ENCODE measurements around the gene PARD3B. TPM values are rescaled to one million over a fixed set of nuclear protein-coding genes. Genes with fewer than 3 reads are reported as not detected.

Gene PARD3B
- total and polyA plus RNA-seq, 2 of the 8 experiments (the other 6 are each of a cell fraction or from before 2014, with no cell fraction given), result 1.2 to 5.7 TPM

DNA sequence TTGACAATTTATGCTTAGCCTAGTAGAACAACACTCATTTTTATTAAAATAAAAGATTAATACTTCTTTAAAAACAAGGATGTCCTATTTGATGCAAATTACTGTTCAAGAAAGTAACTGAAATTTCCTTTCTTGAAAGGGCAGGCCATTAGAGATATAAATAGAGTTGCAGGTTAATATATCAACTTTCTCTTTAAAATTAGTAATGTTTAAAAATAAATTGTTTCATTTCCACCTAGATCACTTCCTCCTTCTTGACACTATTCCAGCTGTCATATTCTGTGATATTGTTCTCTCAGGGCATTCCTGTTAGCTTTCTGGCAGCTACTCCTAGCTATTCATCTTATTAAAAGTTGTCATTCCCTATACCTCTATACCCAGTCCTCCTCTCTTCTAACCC is 779.1 kb downstream of the PARD3B start (continued):
- TF ChIP-seq, protein P1, sequence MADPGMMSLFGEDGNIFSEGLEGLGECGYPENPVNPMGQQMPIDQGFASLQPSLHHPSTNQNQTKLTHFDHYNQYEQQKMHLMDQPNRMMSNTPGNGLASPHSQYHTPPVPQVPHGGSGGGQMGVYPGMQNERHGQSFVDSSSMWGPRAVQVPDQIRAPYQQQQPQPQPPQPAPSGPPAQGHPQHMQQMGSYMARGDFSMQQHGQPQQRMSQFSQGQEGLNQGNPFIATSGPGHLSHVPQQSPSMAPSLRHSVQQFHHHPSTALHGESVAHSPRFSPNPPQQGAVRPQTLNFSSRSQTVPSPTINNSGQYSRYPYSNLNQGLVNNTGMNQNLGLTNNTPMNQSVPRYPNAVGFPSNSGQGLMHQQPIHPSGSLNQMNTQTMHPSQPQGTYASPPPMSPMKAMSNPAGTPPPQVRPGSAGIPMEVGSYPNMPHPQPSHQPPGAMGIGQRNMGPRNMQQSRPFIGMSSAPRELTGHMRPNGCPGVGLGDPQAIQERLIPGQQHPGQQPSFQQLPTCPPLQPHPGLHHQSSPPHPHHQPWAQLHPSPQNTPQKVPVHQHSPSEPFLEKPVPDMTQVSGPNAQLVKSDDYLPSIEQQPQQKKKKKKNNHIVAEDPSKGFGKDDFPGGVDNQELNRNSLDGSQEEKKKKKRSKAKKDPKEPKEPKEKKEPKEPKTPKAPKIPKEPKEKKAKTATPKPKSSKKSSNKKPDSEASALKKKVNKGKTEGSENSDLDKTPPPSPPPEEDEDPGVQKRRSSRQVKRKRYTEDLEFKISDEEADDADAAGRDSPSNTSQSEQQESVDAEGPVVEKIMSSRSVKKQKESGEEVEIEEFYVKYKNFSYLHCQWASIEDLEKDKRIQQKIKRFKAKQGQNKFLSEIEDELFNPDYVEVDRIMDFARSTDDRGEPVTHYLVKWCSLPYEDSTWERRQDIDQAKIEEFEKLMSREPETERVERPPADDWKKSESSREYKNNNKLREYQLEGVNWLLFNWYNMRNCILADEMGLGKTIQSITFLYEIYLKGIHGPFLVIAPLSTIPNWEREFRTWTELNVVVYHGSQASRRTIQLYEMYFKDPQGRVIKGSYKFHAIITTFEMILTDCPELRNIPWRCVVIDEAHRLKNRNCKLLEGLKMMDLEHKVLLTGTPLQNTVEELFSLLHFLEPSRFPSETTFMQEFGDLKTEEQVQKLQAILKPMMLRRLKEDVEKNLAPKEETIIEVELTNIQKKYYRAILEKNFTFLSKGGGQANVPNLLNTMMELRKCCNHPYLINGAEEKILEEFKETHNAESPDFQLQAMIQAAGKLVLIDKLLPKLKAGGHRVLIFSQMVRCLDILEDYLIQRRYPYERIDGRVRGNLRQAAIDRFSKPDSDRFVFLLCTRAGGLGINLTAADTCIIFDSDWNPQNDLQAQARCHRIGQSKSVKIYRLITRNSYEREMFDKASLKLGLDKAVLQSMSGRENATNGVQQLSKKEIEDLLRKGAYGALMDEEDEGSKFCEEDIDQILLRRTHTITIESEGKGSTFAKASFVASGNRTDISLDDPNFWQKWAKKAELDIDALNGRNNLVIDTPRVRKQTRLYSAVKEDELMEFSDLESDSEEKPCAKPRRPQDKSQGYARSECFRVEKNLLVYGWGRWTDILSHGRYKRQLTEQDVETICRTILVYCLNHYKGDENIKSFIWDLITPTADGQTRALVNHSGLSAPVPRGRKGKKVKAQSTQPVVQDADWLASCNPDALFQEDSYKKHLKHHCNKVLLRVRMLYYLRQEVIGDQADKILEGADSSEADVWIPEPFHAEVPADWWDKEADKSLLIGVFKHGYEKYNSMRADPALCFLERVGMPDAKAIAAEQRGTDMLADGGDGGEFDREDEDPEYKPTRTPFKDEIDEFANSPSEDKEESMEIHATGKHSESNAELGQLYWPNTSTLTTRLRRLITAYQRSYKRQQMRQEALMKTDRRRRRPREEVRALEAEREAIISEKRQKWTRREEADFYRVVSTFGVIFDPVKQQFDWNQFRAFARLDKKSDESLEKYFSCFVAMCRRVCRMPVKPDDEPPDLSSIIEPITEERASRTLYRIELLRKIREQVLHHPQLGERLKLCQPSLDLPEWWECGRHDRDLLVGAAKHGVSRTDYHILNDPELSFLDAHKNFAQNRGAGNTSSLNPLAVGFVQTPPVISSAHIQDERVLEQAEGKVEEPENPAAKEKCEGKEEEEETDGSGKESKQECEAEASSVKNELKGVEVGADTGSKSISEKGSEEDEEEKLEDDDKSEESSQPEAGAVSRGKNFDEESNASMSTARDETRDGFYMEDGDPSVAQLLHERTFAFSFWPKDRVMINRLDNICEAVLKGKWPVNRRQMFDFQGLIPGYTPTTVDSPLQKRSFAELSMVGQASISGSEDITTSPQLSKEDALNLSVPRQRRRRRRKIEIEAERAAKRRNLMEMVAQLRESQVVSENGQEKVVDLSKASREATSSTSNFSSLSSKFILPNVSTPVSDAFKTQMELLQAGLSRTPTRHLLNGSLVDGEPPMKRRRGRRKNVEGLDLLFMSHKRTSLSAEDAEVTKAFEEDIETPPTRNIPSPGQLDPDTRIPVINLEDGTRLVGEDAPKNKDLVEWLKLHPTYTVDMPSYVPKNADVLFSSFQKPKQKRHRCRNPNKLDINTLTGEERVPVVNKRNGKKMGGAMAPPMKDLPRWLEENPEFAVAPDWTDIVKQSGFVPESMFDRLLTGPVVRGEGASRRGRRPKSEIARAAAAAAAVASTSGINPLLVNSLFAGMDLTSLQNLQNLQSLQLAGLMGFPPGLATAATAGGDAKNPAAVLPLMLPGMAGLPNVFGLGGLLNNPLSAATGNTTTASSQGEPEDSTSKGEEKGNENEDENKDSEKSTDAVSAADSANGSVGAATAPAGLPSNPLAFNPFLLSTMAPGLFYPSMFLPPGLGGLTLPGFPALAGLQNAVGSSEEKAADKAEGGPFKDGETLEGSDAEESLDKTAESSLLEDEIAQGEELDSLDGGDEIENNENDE (IDR thresholded peaks at IDR 0.05; ENCODE audit: insufficient replicate concordance, low read length), result no peak
- TF ChIP-seq SIRT6 (IDR thresholded peaks at IDR 0.05; ENCODE audit: low read length), result no peak
- no peak for TF ChIP-seq RNF2 (IDR thresholded peaks at IDR 0.05; ENCODE audit: borderline replicate concordance, low read depth, low read length, missing control alignments, poor library complexity, severe bottlenecking)
- TF ChIP-seq PHF8 (conservative IDR thresholded peaks at IDR 0.05; ENCODE audit: low read depth, low read length), result no peak
- TF ChIP-seq BCL11A (IDR thresholded peaks at IDR 0.05; ENCODE audit: low read depth in 2 of 2, low read length in 2 of 2), result no peak
- TF ChIP-seq TAF1 (IDR thresholded peaks at IDR 0.05; ENCODE audit: low read depth, low read length), result no peak
- TF ChIP-seq, protein P2, sequence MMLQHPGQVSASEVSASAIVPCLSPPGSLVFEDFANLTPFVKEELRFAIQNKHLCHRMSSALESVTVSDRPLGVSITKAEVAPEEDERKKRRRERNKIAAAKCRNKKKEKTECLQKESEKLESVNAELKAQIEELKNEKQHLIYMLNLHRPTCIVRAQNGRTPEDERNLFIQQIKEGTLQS (IDR thresholded peaks at IDR 0.05; ENCODE audit: insufficient read depth, low read depth, low read length), result no peak

Measured in H1 (cell line).